Vagina (tissue), 2 donors: ENCODE measurements around the gene POLR3B.
"Not testable (repeated sequence)": the region's sequence is repeated elsewhere in the genome, so short reads cannot be mapped to it uniquely, and the experiment has no call there.

Experiments
- POLR2A ChIP-seq, 2 donors: fragments of 450-650 bp; IDR thresholded peaks; one replicate each; pipeline ENCODE4 v1.6.1; 2017; ENCODE audit warnings: antibody characterized with exemption in 2 of 2, mild to moderate bottlenecking in 2 of 2, moderate library complexity in 2 of 2
- POLR2AphosphoS5 ChIP-seq, 2 donors: sonication (generic); formaldehyde crosslinking; IDR thresholded peaks; one replicate each; pipeline ENCODE4 v1.9.0; 2017; ENCODE audit warnings: antibody characterized with exemption in 2 of 2, mild to moderate bottlenecking in 2 of 2, low read depth in 1 of 2; ENCODE audit not compliant: insufficient read depth in 1 of 2
- TF ChIP-seq, protein P1 (sequence below), 3 experiments: fragments of 450-650 bp in 2 of 3; fragments of 200-600 bp in 1 of 3; sonication (generic) in 1 of 3; IDR thresholded peaks; one replicate each; pipeline ENCODE4 v1.5.1; 2017 to 2019; ENCODE audit warnings: antibody characterized with exemption in 3 of 3, mild to moderate bottlenecking in 2 of 3, moderate library complexity in 2 of 3

DNA sequence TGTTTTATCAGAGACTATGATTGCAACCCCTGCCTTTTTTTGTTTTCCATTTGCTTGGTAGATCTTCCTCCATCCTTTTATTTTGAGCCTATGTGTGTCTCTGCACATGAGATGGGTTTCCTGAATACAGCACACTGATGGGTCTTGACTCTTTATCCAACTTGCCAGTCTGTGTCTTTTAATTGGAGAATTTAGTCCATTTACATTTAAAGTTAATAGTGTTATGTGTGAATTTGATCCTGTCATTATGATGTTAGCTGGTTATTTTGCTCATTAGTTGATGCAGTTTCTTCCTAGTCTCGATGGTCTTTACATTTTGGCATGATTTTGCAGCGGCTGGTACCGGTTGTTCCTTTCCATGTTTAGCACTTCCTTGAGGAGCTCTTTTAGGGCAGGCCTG, 118.1 kb downstream of the POLR3B start:
- TF ChIP-seq POLR2AphosphoS5 (IDR thresholded peaks at IDR 0.05; ENCODE audit: insufficient read depth in 1 of 2, low read depth in 1 of 2); POLR2A (IDR thresholded peaks at IDR 0.05): not testable (repeated sequence)
- TF ChIP-seq, protein P1, sequence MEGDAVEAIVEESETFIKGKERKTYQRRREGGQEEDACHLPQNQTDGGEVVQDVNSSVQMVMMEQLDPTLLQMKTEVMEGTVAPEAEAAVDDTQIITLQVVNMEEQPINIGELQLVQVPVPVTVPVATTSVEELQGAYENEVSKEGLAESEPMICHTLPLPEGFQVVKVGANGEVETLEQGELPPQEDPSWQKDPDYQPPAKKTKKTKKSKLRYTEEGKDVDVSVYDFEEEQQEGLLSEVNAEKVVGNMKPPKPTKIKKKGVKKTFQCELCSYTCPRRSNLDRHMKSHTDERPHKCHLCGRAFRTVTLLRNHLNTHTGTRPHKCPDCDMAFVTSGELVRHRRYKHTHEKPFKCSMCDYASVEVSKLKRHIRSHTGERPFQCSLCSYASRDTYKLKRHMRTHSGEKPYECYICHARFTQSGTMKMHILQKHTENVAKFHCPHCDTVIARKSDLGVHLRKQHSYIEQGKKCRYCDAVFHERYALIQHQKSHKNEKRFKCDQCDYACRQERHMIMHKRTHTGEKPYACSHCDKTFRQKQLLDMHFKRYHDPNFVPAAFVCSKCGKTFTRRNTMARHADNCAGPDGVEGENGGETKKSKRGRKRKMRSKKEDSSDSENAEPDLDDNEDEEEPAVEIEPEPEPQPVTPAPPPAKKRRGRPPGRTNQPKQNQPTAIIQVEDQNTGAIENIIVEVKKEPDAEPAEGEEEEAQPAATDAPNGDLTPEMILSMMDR (IDR thresholded peaks at IDR 0.05), result not testable (repeated sequence)
